Stimulated activated CD4-positive, alpha-beta T cell treated with anti-CD3 and anti-CD28 coated beads, Interleukin-15, amount 100 ng/mL, for 24 hours (primary cell): ENCODE results near the gene SLC45A1.
"Not testable (repeated sequence)": the region's sequence is repeated elsewhere in the genome, so short reads cannot be mapped to it uniquely, and the experiment has no call there.

Experiments used
- DNase-seq: peaks from one replicate; pipeline ENCODE4 v3.0.0-alpha.2; 2020

The SLC45A1 gene

GRCh38 chr1:8317647-8318381 is at the start of gene SLC45A1:
SLC45A1 (plus strand) TSS chr1:8318114; CDS start chr1:8324330, 6,216 bp downstream.
- peak; percentile 90 for DNase-seq

DNA sequence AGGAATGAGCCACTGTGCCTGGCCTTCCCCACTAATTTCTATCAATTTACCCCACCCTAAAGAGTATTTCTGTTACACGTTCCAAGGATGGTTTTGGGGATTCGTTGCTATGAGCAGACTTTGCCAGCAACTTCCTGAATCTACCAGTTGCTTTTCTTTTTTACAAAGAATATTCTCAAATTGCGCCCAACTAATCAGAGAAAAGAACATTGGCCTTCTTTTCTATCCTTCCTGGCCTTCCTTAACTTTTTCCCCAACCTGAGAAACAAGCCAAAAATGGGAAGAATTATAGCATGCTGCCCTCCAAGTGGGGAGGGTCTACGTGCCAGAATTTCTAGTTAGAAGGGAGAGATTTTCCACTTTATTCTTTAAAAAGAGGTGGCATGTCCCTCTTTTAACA is 44.9 kb upstream of the SLC45A1 start:
- no peak for DNase-seq

DNA sequence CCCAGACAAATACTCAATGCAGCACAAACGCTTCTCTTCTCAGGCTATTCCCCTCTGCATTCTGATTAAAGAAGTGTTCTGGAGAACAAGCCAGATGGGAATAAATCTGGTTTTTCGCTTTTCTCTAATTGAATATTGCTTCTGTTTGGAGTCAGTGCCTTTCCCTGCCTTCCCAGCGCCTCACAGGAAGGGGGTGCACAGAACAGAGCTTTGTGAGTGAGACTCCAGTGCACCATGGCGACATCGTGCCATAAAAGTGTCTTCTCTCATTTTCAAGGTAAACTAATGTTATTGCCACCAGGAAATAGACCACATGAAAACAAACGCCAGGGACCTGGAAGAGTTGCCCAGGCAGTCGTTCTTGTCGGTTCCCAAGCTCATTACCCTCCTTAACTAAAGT is 43.6 kb upstream of the SLC45A1 start:
- DNase-seq, result no peak

DNA sequence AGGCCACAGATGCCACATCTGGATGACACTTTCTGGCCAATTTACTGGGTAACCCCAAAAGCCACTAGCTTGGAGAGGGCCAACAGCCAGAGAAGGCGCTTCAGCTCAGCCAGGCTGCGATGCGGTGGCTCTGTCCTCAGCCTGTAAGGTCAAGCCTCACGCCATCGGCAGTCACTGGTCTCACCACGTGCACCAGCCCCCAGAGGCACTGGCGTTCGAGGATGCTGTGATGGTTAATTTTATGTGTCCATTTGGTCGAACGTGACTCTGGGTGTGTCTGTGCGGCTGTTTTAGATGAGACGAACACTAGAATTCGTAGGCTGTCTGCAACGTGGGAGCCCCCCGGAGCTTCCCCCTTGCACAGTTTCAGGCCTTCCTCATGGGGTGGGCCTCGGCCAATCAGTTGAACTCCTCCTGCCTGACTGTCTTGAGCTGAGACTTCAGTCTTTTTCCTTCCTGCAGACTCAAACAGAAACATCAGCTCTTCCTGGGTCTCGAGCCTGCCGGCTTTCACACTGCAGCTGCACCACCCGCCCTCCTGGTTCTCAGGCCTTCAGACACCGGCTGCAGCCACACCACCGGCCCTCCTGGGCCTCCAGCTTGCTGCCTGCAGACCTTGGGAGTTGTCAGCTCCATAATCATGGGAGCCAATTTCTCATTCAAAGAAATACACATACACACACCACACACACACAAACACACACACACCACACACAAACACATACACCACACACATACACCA is 41.6 kb upstream of the SLC45A1 start:
- DNase-seq, result no peak

DNA sequence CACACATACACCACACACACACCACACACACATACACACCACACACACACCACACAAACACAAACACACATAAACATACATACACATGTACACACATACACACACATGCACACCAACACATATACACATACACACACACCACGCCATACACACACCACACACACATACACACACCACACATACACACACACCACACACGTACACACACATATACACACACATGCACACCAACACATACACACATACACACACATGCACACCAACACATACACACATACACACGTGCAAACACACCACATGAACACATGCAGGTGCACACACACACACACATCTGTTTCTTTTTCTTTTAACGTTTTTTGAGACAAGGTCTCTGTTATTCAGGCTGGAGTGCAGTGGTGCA is 41.0 kb upstream of the SLC45A1 start:
- no peak for DNase-seq

DNA sequence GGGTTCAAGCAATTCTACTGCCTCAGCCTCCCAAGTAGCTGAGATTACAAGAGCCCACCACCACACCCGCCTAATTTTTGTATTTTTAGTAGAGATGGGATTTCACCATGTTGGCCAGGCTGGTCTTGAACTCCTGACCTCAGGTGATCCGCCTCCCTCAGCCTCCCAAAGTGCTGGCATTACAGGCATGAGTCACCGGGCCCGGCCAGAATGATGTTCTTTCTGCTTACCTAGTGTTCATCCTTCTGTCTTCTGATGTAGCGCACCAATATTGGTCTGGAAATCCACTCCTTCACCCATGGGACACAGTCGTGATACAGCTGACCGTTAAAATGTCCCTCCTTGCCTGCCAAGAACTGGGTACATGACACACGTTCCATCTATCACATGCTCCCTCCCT is 39.2 kb upstream of the SLC45A1 start:
- DNase-seq, result not testable (repeated sequence)

DNA sequence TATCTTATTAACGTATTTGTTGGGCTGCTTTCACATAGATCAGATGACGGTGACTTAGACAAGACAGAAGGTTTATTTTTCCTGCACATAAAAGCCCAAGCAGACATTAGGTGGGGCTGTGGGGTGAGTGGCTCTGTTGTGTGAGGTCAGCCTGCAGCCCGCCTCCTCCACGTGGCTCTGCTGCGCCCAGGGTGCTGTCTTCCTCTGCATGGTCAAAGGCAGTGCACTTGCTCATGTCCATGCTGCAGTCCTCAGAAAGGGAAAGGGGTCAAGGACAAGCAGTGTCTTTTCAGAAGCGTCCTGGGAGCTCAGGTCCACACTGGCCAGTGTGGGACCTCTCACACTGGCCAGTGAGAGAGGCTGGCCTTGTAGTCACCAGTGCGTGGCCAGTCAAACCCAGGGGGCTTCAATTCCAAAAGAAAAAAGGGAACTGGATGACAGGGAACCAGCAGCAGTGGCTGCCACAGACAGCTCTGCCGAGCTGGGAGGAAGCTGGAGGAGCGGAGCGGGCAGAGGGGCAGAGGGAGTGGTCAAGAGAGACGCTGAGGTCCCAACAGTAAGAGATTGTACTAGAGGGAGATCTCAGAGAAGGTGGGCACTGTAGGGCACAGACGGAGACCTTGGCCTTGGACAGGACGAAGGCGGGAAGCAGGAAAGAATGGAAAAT is 35.9 kb upstream of the SLC45A1 start:
- DNase-seq, result no peak

DNA sequence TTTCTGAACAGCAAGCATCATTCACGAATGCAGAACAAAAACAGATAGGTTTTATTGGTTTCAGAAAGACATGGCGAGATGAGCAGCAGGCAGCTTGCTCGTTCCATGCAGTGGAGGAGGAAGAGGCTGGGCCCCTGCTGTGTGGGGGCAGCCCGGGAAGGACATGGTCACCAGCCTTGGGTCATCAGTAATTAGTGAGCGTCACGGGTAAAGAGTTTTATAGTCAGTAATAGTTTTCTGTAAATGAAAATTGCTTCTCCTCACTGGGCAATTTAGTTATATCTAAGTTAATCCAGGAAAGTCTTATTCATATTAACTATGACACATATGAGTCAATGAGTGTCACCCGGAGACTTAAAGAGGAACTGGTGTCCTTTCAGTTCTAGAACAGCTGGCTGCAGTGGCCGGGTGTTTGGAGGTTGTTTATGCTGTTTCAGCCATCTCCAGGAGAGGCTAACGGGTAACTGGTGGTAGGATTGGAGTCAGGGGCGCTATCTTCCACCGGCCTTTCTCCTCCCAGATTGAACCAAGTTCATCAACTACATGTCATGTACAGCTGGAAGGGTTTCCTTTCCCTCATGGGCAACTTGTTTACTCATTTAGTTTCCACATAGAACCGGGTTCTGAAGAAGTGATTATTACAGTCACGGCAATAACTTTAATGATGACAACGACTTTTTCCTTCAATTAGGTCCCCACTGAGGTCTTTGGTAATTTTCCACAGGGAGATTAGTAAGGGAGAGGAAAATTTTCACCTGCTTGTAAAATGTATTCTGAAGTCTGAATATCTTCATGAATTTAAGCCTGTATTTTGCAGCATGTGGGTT is 34.6 kb upstream of the SLC45A1 start:
- DNase-seq, result peak; percentile 45

- DNase-seq, result no peak
Observed at GRCh38 chr1:8284127-8284526, 33.8 kb upstream of the SLC45A1 start.

DNA sequence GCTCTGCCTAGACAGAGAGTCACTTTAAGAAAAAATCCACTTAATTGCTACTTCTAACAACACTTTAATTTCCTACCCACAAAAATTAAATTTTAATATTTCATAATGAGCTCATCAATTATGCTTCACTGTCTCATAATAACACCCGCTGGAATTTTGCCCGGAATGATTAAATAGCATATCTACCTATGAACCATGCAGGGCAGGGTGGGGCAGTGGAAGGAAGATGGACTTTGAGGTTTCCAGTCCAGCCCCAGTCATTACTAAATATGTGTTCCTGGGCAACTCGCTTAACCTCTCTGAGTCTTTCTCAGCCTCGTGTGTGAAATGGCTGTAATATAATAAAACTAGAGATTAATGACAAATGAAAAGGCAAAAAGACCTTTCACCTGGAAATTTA is 32.8 kb upstream of the SLC45A1 start:
- no peak for DNase-seq

DNA sequence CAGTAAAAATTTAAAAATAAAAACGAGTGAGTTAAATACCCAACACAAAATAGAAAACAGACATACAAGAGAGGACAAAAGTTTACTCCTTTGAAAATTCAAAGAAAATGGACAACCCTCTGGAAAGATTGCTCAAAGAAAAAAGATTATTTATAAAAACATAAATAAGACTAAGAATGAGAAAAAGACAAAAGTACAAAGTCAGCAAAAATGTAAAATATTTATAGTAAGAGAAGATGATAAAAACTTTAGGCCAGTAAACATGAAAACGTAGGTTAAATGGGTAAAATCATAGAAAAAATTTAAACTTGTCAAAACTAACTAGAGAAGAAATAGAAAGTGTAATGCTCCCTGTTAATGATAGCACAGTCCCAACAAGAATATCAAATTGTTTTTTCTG is 31.9 kb upstream of the SLC45A1 start:
- DNase-seq, result no peak

GRCh38 chr1:8293118-8293517 is 24.8 kb upstream of the SLC45A1 start:
- DNase-seq, result no peak

GRCh38 chr1:8293641-8294169 is 24.2 kb upstream of the SLC45A1 start:
- DNase-seq, result no peak

DNA sequence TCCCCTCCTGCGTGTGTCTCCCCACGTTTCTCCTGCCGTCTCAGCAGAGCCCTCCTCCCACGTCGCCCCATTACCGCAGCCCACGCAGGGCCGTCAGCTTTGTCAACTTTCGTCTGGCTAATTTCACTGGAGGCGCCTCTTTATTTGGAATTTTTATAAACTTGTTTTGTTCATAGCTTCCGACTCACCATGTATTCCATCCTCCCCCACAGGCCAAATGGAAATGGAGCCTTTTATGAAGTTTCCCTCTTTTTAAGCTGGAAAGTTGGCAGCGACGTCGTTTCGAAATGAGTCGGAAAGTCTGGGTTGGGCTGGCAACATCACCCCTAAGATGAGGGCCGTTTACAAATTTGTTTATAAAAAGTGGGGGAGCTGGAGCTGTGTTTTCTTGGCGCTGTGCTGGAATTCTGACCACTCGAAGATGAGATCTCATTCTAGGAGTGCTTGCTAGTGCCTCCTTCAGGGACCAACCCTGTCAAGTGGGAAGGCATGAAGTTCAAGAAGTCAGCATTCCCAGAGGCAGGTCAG is 23.7 kb upstream of the SLC45A1 start:
- DNase-seq, result no peak

- no peak for DNase-seq
Observed at GRCh38 chr1:8297245-8297644, 20.7 kb upstream of the SLC45A1 start.

DNA sequence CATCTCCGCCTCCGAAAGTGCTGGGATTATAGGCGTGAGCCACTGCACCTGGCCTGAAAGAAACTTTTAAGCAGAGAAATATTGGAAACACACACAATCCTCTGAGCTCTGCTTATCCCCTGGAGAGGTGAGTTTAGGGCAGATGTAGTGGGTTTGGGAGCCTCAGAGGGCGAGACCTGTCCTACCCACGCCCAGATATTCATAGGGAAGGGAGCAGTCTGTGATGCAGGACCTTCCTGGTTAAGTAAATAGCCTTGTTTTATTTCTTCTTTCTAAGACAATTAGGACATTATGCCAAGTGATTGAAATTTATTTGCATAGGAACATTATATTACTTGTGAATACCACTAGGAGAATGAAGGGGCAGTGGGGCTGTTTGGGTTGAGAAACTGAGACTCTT is 18.0 kb upstream of the SLC45A1 start:
- no peak for DNase-seq

- no peak for DNase-seq
Observed at GRCh38 chr1:8302081-8302956, 15.6 kb upstream of the SLC45A1 start.

- no peak for DNase-seq
Observed at GRCh38 chr1:8303141-8303540, 14.8 kb upstream of the SLC45A1 start.

- no peak for DNase-seq
Observed at GRCh38 chr1:8303876-8304275, 14.0 kb upstream of the SLC45A1 start.

GRCh38 chr1:8307628-8308027 is 10.3 kb upstream of the SLC45A1 start:
- DNase-seq, result no peak

GRCh38 chr1:8311068-8311718 is 6.7 kb upstream of the SLC45A1 start:
- DNase-seq, result no peak
